ENCODE results near the gene CAPZB. TPM values are rescaled to one million over a fixed set of nuclear protein-coding genes. Genes with fewer than 3 reads are reported as not detected.

Gene CAPZB
- total and polyA plus RNA-seq, 2 donors (not counting 3 experiments of a cell fraction or from before 2014, with no cell fraction given), result 196 to 347 TPM

DNA sequence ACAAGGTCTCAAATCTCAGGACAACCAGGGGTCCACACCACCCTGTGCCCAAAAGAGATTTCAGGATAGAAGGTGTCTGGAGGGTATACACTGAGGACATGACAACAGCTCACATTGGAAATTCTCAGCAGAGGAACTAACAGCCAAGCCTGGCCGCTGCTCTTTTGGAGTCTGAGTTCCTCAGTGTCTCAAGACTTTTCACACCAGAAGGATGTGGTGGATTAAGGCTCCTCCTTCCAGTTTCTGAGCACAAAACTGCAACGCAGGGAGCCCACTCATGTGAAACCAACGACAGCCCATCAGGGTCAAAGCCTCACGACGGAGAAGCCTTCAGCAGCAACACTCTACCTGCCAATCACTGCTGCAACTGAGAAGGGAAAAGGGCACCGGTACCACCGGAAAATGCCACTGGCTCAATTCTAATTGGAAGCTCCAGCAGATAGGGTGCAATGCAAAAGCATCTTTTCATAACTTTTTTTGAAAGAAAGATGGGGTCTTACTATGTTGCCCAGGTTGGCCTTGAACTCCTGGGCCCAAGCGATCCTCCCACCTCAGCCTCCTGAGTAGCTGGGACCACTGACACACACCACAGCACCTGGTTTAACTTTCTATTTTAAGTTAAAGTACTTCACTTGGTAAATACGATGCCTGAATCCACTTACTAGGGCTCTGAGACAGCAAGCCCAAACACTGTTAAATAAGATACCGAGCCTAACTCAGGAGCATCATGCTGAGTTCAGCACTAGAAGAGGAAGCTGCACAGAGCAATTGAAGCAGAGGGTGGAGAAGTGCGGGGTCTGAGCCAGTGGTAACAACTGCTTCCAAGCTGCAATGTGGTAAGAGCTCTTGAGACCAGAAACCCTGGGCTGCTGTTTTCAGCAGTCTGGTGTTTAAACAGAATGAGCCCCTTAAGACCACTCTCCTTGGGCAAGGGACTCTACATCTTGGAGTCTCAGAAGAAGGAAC is 7.8 kb downstream of the CAPZB start:
- Histone ChIP-seq H3K9me1 (replicated peaks; ENCODE audit: control insufficient read depth, extremely low read depth, insufficient read depth, low read length) (no peaks in the 10 kb centered on the region), H3K9me3 (replicated peaks; ENCODE audit: control insufficient read depth, insufficient read depth, low read length) (no peaks in the 10 kb centered on the region), H3K27ac (ENCODE audit: insufficient read depth, low read depth, low read length) (peak overlapping the region; percentile 58), H3K4me1 (ENCODE audit: control insufficient read depth, extremely low read depth, insufficient read depth, low read length) (peaks cover 50% of the 10 kb centered on the region), H3K27me3 (ENCODE audit: control insufficient read depth in 2 of 2, insufficient read depth in 2 of 2, low read length in 2 of 2) (no peaks in the 10 kb centered on the region), H3K36me3 (ENCODE audit: control insufficient read depth in 2 of 2, extremely low read depth in 1 of 2, insufficient read depth in 2 of 2, low read length in 2 of 2) (no peaks in the 10 kb centered on the region), H3K4me3 (replicated peaks in 1 of 3; ENCODE audit: insufficient read depth in 1 of 3, low read depth in 1 of 3, low read length in 3 of 3) (no peak overlapping the region), H4K20me1 (replicated peaks; ENCODE audit: control insufficient read depth, extremely low read depth, insufficient read depth, low read length) (peaks cover 11% of the 10 kb centered on the region), H3K4me2 (ENCODE audit: insufficient read depth, low read length) (peak overlapping the region; percentile 37), H3K79me2 (ENCODE audit: control insufficient read depth, insufficient read depth, low read length) (peaks cover 93% of the 10 kb centered on the region), H2AFZ (ENCODE audit: low read depth, low read length) (no peak overlapping the region), H3K9ac (replicated peaks; ENCODE audit: extremely low read depth, insufficient read depth, low read length) (peak overlapping the region; percentile 7)
- no TSS peak for BruUV-seq (replicated peaks)
- dilution Hi-C loops (cut with MboI; ENCODE audit: extremely low pct_ligation_motif_present, low sequenced_read_pairs) (no loop called here), intact Hi-C loops (cut with micrococcal nuclease) (loop anchor here (1.0 to 2.0 kb wide), 4 partner anchors 8 to 41 kb away; partner anchors contain the start of gene CAPZB)
- TF ChIP-seq MYC (IDR thresholded peaks at IDR 0.05; ENCODE audit: low read depth, low read length) (no peak), POLR2A (IDR thresholded peaks at IDR 0.05; ENCODE audit: low read depth, low read length) (no peak), GATA2 (IDR thresholded peaks at IDR 0.05; ENCODE audit: insufficient read depth, insufficient read length, low read depth, low read length) (no peak), POLR2AphosphoS5 (IDR thresholded peaks at IDR 0.05; ENCODE audit: insufficient read depth, low read depth, low read length) (no peak), FOS (IDR thresholded peaks at IDR 0.05; ENCODE audit: borderline replicate concordance, insufficient read depth, low read length) (no peak), JUN (IDR thresholded peaks at IDR 0.05; ENCODE audit: borderline replicate concordance, insufficient read depth, insufficient read length, low read depth) (no peak), EZH2 (IDR thresholded peaks at IDR 0.05; ENCODE audit: borderline replicate concordance, low read depth, low read length, severe bottlenecking) (no peak)
- TF ChIP-seq, protein P1, sequence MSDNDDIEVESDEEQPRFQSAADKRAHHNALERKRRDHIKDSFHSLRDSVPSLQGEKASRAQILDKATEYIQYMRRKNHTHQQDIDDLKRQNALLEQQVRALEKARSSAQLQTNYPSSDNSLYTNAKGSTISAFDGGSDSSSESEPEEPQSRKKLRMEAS (IDR thresholded peaks at IDR 0.05; ENCODE audit: insufficient read depth, insufficient read length), result no peak
- TF ChIP-seq, protein P2, sequence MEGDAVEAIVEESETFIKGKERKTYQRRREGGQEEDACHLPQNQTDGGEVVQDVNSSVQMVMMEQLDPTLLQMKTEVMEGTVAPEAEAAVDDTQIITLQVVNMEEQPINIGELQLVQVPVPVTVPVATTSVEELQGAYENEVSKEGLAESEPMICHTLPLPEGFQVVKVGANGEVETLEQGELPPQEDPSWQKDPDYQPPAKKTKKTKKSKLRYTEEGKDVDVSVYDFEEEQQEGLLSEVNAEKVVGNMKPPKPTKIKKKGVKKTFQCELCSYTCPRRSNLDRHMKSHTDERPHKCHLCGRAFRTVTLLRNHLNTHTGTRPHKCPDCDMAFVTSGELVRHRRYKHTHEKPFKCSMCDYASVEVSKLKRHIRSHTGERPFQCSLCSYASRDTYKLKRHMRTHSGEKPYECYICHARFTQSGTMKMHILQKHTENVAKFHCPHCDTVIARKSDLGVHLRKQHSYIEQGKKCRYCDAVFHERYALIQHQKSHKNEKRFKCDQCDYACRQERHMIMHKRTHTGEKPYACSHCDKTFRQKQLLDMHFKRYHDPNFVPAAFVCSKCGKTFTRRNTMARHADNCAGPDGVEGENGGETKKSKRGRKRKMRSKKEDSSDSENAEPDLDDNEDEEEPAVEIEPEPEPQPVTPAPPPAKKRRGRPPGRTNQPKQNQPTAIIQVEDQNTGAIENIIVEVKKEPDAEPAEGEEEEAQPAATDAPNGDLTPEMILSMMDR (IDR thresholded peaks at IDR 0.05; ENCODE audit: extremely low read depth in 1 of 2, insufficient read depth in 1 of 2, low read depth in 1 of 2, low read length in 2 of 2), result no peak
- ChIA-PET POLR2A (interaction anchor here (1.0 kb wide), 1 partner anchor 40 kb away, joined by 3 read pairs; no protein-coding TSS in a partner anchor), CTCF (interaction anchor here (0.9 to 2.5 kb wide), 9 partner anchors 8 to 174 kb away, joined by 3 to 8 read pairs (median 5); partner anchors contain the start of gene CAPZB)
- DNase-seq (ENCODE audit: low read depth, low spot score) (peak; percentile 43), FAIRE-seq (peak; percentile 66)
